GM10847 (cell line): ENCODE results near the gene BUD13.

Experiments
- POLR2A ChIP-seq: IDR thresholded peaks from 2 replicates; pipeline ENCODE4 v1.6.1; 2011; ENCODE audit not compliant: insufficient read length; ENCODE audit errors: extremely low read depth

Gene BUD13

DNA sequence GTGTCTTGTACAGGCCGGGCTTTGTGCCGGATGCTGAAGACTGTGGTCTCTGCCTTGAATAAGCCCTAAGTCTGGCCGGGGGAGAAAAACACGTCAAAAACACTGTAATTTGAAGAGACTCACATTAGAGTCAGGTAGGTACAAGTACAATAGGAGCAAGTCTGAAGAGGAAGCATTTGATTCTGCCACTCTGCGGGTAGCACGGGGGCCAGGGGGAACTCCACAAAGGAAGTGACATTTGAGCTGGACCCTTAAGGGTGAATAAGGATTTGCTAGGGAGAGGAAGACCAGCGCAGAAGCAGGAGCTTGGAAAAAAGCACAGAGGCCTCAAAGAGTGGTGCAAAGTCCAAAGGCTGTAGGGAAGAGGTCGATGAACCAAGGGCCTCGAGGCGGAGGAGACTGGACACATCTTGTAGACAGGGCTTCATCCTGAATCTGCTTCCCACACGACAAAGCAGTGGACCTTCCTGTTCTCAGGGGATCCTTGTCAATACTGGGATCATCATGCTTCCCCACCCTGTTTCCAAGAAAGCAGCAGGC is 38.7 kb downstream of the BUD13 start:
- no peak for TF ChIP-seq POLR2A

DNA sequence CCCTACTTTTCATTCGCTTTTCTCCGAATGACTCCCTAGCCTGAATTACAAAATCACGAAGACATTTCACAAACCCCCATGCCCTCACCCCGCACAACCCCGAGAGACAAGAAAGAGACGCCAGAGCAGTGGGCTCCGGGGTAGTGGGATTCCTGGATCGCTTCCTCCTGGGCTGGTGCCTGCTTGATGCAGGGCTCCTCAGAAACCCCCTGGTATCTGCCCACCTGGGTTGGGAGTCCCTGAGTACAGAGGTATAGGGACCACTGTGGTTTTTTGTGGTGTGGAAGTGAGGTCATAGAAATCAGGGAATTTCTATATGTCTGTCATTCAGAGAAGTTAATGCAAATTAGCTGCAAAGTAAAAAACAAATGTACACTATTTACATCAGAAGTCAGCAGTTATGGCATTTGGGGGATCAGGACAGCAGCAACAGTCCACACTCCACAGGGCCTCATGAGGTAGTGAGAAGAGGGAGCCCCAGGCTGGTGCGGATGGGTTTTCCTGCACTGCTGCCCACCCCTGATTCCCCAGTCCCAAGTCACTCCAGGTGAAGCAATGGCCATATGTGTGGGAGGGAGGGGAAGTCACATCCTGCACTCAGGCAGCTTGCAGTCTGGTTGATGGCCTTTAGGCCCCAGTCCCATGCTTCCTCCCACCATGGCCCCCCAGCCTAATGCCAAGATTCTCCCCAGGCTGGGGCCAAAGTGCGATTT is 39.6 kb downstream of the BUD13 start:
- no peak for TF ChIP-seq POLR2A

DNA sequence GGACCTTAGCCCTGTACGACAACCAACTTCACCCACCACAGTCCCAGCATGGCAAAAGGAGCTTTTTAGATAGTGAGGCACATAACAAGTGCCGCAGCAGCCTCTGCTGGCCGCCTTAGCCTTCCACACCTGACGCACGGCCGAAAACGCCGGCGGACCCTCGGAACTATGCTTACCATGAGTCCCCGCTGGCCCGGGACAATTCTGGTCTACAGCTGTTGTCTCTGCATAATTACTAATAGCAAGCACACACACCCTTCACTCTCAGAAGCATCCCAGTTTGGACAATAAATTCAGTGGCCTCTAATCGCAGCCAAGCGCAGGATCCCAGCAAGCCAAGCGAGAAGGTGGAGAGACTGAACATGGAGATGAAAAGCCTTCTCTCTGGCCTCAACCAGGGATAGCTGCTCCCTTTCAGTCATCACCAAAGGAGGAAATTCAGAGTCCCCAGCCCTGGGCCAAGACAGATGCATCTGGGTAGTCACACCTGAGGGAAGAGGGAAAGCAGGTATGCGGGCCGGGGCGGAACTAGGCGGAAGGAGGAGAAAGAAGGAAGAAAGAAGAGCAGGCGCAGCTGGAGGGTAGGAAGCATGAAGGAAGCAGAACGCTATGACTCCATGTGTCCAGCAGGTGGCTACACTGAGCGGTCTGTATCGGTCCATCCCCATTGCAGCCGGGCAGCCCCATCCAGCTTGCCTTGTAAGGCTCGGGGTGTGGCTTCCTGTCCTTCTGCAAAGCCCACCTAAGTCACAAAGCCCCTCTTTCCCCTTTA is 40.3 kb downstream of the BUD13 start:
- TF ChIP-seq POLR2A = no peak

DNA sequence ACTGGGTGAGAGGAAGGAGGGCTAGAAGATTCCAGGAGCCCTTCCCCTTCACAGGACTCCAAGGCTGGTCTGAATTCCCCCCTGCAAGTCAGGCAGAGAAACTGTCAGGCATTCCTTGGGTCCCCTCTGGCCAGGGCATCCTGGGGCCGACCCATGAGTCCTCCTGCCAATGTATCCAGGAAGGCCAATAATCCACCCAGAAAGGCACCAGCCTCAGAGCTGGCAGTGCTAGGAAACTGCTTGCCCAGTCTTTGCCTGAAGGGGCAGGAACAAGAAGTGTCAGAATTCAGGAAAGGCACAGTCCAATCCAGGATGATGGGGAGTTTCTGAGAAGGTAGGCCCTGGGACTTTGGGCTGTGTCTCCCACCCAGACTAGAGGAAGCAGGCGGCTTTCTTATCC is 41.0 kb downstream of the BUD13 start:
- no peak for TF ChIP-seq POLR2A

DNA sequence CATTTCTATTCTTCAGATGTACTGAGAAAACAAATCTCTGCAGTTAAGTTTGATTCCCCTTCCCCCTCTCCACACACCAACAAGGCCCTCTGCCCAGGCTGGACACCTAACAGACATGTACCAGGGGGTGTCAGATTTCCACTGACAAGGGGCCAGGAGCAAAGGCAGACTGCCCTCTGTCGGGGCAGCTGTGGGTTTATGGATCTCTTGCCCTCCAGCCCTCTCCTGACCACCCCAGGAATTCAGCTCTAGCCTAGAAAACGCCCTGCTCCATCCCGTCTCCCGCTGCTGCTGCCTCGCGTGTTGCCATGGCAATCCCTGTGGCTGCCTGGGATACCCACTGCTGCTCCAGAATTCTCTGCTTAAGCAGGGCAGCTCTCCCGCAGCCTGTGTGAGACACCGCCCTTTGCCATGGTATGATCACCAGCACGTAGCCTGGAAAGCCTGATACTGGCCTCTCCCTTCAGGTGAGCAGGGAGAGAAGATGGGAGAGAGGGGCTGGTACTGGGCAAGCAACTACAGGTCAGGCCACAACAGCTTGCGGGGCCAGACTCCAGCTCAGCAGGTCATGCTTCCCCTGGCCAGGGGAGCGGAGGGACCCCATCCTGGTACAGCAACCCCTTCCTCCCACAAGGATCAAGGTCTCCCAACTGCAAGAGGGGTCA is 41.6 kb downstream of the BUD13 start:
- no peak for TF ChIP-seq POLR2A

DNA sequence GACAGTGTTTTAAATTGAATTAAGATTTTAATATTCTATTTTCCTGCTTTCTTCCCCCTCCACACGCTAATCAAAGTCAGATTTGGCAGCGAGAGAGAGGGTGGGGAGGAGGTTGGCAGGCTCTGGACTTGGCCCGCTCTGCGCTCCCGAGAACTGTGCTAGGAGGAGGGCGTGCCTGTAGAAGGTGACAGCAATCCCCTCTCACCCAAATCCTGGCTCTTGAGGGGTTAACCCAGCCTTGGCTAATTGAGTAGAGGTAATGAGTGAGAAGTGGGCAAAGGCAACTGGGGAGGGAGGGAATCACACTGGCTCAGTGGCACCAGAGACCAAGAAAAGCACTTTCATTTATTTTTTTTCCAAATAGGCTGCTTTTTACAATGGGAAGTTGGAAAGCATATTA is 42.2 kb downstream of the BUD13 start:
- TF ChIP-seq POLR2A = no peak

DNA sequence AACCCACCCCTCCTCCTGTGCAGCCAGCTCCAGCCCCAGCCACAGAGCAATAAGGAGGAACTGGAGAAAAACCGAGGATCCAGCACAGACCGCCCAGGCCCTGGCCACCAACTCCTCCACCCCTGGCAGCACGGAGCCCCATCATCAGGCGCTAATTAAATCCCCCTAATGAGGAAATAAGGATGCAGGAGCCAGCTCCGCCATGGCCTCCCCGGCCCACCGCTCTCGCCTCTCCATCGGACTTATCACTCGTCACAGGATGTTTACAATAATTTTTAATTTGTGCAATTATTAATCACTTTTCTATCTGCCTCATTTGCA is 42.6 kb downstream of the BUD13 start:
- TF ChIP-seq POLR2A = no peak

DNA sequence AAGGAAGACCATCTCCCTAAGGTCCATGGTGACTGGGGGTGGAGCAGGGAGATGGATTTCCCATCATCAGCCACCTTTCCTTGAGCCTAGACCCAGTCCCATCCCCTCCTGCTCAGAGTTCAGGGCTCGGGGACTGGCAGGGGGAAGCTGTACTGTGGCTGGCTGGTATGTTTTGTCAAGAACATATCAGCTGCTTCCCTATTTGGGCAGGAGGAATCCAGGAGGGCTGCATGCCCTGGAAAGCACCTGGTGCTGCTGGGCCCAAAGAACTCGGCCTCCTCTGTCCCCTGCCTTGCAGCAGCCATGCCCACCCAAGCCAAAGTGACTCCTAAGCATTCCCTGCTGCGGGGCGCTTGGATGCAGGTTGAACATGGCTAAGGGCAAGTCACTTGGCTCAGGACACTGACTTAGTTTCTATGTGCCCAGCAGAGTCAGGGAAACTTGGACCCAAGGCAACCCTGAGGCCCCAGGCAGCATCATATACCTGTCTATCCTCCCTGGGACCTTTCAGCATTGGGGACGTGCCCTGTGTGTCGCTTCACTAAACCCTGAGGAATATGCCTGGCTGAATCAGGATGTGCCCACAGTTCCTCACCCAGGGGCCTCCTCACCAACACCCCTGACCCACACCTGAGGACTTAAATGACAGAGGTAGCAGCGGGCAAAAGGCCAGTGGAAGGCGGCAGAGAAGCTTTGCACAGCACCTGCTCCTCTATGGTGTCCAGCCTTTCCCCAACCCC is 43.1 kb downstream of the BUD13 start:
- TF ChIP-seq POLR2A = no peak

DNA sequence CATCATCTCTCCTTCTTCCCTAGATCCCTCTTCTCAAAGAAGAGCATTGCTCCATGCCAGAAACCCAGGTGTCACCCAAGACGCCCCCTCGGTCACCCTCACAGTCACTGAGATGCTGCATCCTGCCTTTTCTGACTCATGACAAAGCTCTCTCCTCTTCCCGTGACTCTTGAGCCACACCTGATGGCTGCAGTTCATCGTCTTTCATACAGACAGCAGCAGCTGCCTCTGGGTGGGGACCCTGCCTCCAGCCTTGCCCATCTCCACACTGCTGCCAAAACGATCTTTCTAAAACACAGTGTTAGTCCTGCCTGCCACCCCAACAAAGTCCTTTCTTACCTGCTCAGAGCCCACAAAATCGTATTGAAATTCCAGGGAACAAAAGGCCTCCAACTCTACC is 44.8 kb downstream of the BUD13 start:
- no peak for TF ChIP-seq POLR2A

DNA sequence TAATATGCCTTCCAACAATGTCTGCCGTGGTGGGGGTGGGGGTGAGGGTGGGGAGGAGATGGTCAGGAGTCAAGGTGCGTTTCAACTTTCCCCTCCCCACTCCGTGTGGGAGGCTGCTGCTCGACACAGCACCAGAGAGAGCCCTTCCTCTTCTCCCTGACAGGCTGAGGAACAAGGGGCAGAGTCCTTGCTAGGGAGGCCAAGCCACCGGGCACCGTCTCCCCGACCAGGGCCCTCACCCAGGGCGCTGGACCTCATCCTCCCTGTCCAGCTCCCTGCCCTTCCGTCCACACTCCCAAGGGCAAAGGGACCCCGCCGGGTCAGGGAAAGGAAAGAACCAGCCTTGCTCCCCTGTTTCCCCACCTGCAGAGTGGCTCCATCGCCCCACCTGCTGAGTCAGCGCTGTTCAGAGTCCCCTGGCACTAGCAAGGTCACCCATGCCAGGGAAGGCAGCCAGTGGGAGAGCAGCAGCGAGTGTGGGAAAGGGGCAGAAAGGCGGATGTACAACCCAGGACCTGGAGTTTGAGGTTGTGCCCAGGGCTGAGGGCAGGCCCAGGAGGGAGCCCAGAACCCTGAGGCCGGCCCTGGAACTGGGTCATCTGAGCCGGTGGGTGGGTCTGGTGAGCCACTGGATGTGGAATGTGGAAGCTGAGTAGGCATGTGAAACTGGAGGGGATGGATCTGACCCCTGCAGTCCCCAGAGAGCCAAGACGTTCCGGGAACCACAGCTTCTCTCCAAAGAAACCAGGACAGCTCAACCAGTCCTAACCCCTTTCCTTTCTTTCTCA is 47.2 kb downstream of the BUD13 start:
- no peak for TF ChIP-seq POLR2A

DNA sequence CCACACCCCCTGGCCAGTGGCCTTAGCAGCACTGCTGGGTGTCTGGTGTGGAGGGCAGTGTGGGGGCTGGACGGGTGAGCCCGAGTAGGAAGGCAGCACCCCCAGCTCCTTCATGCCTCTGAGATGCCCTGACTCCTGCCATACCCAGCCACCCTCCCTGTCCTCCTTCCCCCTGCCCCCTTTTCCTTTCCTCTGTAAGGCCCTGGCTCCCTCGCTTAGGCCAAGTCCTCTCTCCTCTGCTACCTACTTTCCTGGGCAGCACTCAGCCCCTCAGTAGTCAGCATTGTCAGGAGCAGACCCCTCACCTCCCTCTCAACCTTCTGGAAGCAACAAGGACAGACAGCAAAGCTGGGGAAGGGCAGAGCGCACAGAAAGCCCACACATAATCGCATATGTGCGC is 48.0 kb downstream of the BUD13 start:
- TF ChIP-seq POLR2A = no peak

DNA sequence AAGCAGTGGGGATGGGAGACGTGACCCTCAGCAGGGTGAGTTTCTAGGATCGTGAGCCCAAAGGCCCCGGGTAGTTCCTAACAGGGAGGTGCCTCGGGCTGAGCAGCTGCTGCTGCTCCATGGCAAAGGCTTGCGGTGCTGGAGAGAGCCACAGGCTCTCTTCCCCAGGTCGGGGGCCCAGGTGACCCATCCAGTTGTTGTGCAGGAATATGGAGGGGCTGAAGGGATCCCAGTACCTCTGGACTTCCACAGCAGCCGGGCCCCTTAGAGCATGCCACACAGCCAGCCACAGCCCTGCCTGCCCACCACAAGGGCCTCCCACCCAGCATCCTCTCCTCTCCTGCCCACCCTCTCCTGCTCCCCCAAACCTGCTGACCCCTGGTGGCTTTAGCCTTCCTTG is 49.3 kb downstream of the BUD13 start:
- no peak for TF ChIP-seq POLR2A

DNA sequence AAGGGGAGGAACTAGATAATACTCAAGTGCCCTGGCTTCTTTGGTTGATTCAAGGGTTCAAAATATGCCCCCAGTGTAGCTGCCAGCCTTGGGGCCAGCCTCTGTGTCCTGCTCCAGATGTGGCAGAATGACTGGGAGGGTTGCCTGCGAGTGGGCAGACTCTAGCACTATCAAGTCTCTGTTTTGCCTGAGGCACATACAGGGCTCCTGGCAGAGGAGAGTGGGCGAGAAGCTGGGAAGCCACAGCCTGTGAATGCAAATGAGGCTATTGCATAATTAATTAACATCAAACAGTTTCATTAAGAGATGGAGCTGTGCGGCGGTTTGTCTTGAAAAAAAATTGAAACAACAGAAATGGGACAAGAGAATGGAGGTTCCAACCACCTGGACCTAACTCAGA is 50.8 kb downstream of the BUD13 start:
- no peak for TF ChIP-seq POLR2A

DNA sequence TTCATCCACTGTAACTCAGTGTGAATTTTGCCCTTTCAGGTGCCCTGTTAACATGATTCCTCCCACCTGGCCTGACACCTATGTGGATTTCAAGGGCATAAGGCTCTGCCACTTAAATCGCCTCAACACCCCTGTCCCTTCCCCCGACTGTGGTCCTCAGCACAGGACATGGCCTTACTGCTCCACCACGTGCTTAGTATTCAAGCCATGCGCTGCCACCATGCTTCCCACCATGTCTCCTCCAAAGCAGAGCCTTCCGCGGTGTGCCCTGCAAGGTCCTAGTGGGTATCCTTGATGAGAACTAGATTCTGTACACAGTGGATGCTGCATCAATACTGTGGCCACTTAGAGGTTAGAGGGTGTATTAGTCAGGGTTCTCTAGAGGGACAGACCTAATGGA is 51.9 kb downstream of the BUD13 start:
- TF ChIP-seq POLR2A = no peak
